H1 (cell line): ENCODE results near the gene NME7. TPM values are rescaled to one million over a fixed set of nuclear protein-coding genes. Genes with fewer than 3 reads are reported as not detected.

Source experiments
- CTCF ChIA-PET: fragments of 300-600 bp; sonication (Branson Sonifier 250); formaldehyde crosslinking; loops from one replicate; lab custom pipeline; 2021; ENCODE audit not compliant: partially characterized antibody; lab: Charles Lee
- POLR2A ChIA-PET: fragments of 300-600 bp; sonication (Branson Sonifier 250); formaldehyde crosslinking; loops from one replicate; lab custom pipeline; 2021; ENCODE audit warnings: inconsistent platforms; ENCODE audit not compliant: partially characterized antibody; lab: Charles Lee
- DNase-seq, 2 experiments: peaks; one replicate each; pipeline versions ENCODE4 v3.0.0 to v3.0.0-alpha.2; 2010 to 2022; ENCODE audit warnings: low spot score in 2 of 2, low read depth in 1 of 2, mixed read lengths in 1 of 2
- FAIRE-seq: peaks from 2 replicates; lab custom pipeline; 2011; peaks lifted over from hg19 to GRCh38; lab: Jason Lieb, UNC
- H2AFZ ChIP-seq: 2 replicates; pipeline ENCODE4 v1.8.1; 2012; ENCODE audit warnings: low read length, inconsistent platforms
- H2AK5ac ChIP-seq: 2 replicates; pipeline ENCODE4 v1.6.1; 2013; ENCODE audit warnings: low read depth, low read length
- H2BK120ac ChIP-seq: replicated peaks from 2 replicates; pipeline ENCODE3; 2013; ENCODE audit warnings: low read depth, low read length, inconsistent platforms
- H2BK12ac ChIP-seq: 2 replicates; pipeline ENCODE4 v1.6.1; 2013; ENCODE audit warnings: low read depth, low read length
- H2BK15ac ChIP-seq: 2 replicates; pipeline ENCODE4 v1.6.1; 2013; ENCODE audit warnings: low read length
- H2BK20ac ChIP-seq: 2 replicates; pipeline ENCODE4 v1.6.1; 2013; ENCODE audit warnings: low read length
- H2BK5ac ChIP-seq: 2 replicates; pipeline ENCODE4 v1.6.1; 2013; ENCODE audit warnings: low read depth, low read length
- H3K14ac ChIP-seq: 2 replicates; pipeline ENCODE4 v1.6.1; 2013; ENCODE audit warnings: inconsistent platforms; ENCODE audit not compliant: insufficient read length
- H3K18ac ChIP-seq: 2 replicates; pipeline ENCODE4 v1.6.1; 2013; ENCODE audit warnings: low read length; ENCODE audit errors: extremely low read depth
- H3K23ac ChIP-seq: 2 replicates; pipeline ENCODE4 v1.6.1; 2013; ENCODE audit warnings: inconsistent platforms; ENCODE audit not compliant: insufficient read length
- H3K23me2 ChIP-seq: 2 replicates; pipeline ENCODE4 v1.6.1; 2013; ENCODE audit warnings: low read depth, low read length
- H3K27ac ChIP-seq: 2 replicates; pipeline ENCODE4 v1.6.1; 2011; ENCODE audit warnings: low read depth, low read length, inconsistent platforms
- H3K27me3 ChIP-seq, 4 experiments: replicated peaks in 1 of 4; 1 replicate in 1 of 4; 2 replicates in 3 of 4; pipeline versions ENCODE4 v1.6.1 to v1.8.1; 2011 to 2013; ENCODE audit warnings: low read length in 3 of 4, mild to moderate bottlenecking in 3 of 4, inconsistent platforms in 2 of 4, mixed read lengths in 2 of 4, moderate library complexity in 1 of 4; ENCODE audit not compliant: control insufficient read depth in 3 of 4, insufficient read depth in 3 of 4; ENCODE audit errors: extremely low read depth in 1 of 4
- H3K36me3 ChIP-seq, 4 experiments: 2 replicates each; pipeline versions ENCODE4 v1.6.1 to v1.8.1; 2011 to 2013; ENCODE audit warnings: mild to moderate bottlenecking in 4 of 4, low read length in 3 of 4, moderate library complexity in 2 of 4, control low read depth in 1 of 4, inconsistent platforms in 1 of 4; ENCODE audit not compliant: insufficient read depth in 4 of 4, control insufficient read depth in 2 of 4
- H3K4ac ChIP-seq: replicated peaks from 2 replicates; pipeline ENCODE3; 2013; ENCODE audit warnings: low read length, low read depth, mixed read lengths, inconsistent platforms; ENCODE audit not compliant: insufficient read length
- H3K4me1 ChIP-seq, 4 experiments: replicated peaks in 1 of 4; 1 replicate in 1 of 4; 2 replicates in 3 of 4; pipeline versions ENCODE4 v1.6.1 to v1.8.1; 2011 to 2013; ENCODE audit warnings: low read length in 3 of 4, inconsistent platforms in 2 of 4, mixed read lengths in 1 of 4; ENCODE audit not compliant: insufficient read depth in 4 of 4, control insufficient read depth in 3 of 4
- H3K4me2 ChIP-seq, 2 experiments: 2 replicates each; pipeline versions ENCODE4 v1.6.1 to v1.8.1; 2011 to 2013; ENCODE audit warnings: low read depth in 2 of 2, low read length in 2 of 2, control low read depth in 1 of 2, inconsistent platforms in 1 of 2, mild to moderate bottlenecking in 1 of 2; ENCODE audit not compliant: insufficient read depth in 1 of 2
- H3K4me3 ChIP-seq, 4 experiments: fragments of 200-600, 300-600 bp in 1 of 4; sonication (generic), shearing (Covaris generic), sonication (Bioruptor Twin) in 1 of 4; 2 replicates each; pipeline versions ENCODE4 v1.5.1 to v1.8.1; 2011 to 2016; ENCODE audit warnings: low read length in 4 of 4, low read depth in 3 of 4, control low read depth in 2 of 4, inconsistent platforms in 2 of 4, mild to moderate bottlenecking in 2 of 4, mixed read lengths in 1 of 4, moderate library complexity in 1 of 4; ENCODE audit not compliant: insufficient read depth in 2 of 4; ENCODE audit errors: extremely low read depth in 1 of 4
- H3K56ac ChIP-seq: replicated peaks from 2 replicates; pipeline ENCODE3; 2013; ENCODE audit warnings: low read depth, mild to moderate bottlenecking, mixed read lengths, low read length, inconsistent platforms; ENCODE audit not compliant: insufficient read length
- H3K79me1 ChIP-seq: 2 replicates; pipeline ENCODE4 v1.6.1; 2013; ENCODE audit warnings: low read depth, low read length, control low read depth
- H3K79me2 ChIP-seq, 2 experiments: 2 replicates each; pipeline versions ENCODE4 v1.6.1 to v1.8.1; 2012 to 2013; ENCODE audit warnings: low read length in 2 of 2, mild to moderate bottlenecking in 2 of 2, inconsistent platforms in 1 of 2; ENCODE audit not compliant: insufficient read depth in 2 of 2, control insufficient read depth in 1 of 2
- H3K9ac ChIP-seq, 4 experiments: replicated peaks in 1 of 4; 1 replicate in 1 of 4; 2 replicates in 3 of 4; pipeline versions ENCODE4 v1.6.1 to v1.8.1; 2011 to 2013; ENCODE audit warnings: low read depth in 3 of 4, low read length in 3 of 4, control low read depth in 2 of 4, mild to moderate bottlenecking in 2 of 4, moderate library complexity in 2 of 4, inconsistent platforms in 1 of 4; ENCODE audit errors: extremely low read depth in 1 of 4
- H3K9me3 ChIP-seq, 2 experiments: 2 replicates each; pipeline versions ENCODE4 v1.6.1 to v1.8.1; 2012 to 2013; ENCODE audit warnings: mild to moderate bottlenecking in 2 of 2, moderate library complexity in 2 of 2, control low read depth in 1 of 2, inconsistent platforms in 1 of 2, low read depth in 1 of 2, low read length in 1 of 2, mixed read lengths in 1 of 2; ENCODE audit not compliant: insufficient read depth in 2 of 2
- H4K20me1 ChIP-seq, 2 experiments: replicated peaks in 1 of 2; 2 replicates each; pipeline versions ENCODE3 to v1.8.1; 2011 to 2013; ENCODE audit warnings: inconsistent platforms in 2 of 2, low read length in 2 of 2, mild to moderate bottlenecking in 1 of 2; ENCODE audit not compliant: insufficient read depth in 2 of 2, control insufficient read depth in 1 of 2
- H4K5ac ChIP-seq: 2 replicates; pipeline ENCODE4 v1.6.1; 2013; ENCODE audit warnings: low read length, low read depth, mixed read lengths, inconsistent platforms; ENCODE audit not compliant: insufficient read length
- H4K8ac ChIP-seq: 2 replicates; pipeline ENCODE4 v1.8.0; 2013; ENCODE audit warnings: mild to moderate bottlenecking, moderate library complexity, low read length, inconsistent platforms; ENCODE audit not compliant: insufficient read depth; ENCODE audit errors: extremely low read depth
- H4K91ac ChIP-seq: replicated peaks from 2 replicates; pipeline ENCODE3; 2013; ENCODE audit warnings: low read length, mixed read lengths, inconsistent platforms; ENCODE audit not compliant: insufficient read length
- CBX8 ChIP-seq: fragments of 300-800, 300-1000 bp; sonication (generic); IDR thresholded peaks from 2 replicates; pipeline ENCODE4 v1.7.1; 2016; ENCODE audit warnings: low read depth, low read length, borderline replicate concordance
- CHD2 ChIP-seq: IDR thresholded peaks from 2 replicates; pipeline ENCODE4 v1.6.1; 2012; ENCODE audit warnings: low read length, improper control_type of control experiment
- EGR1 ChIP-seq: IDR thresholded peaks from 2 replicates; pipeline ENCODE4 v1.6.1; 2011; ENCODE audit warnings: low read depth, low read length, borderline replicate concordance
- POLR2A ChIP-seq, 2 experiments: IDR thresholded peaks; 1 replicate in 1 of 2; 2 replicates in 1 of 2; pipeline ENCODE4 v1.6.1; 2011; ENCODE audit warnings: low read depth in 2 of 2, low read length in 2 of 2, mild to moderate bottlenecking in 2 of 2; ENCODE audit errors: control extremely low read depth in 1 of 2
- RAD21 ChIP-seq, 2 experiments: IDR thresholded peaks in 1 of 2; conservative IDR thresholded peaks in 1 of 2; 2 replicates each; pipeline ENCODE4 v1.6.1; 2011; ENCODE audit warnings: low read depth in 2 of 2, low read length in 2 of 2, improper control_type of control experiment in 1 of 2, inconsistent platforms in 1 of 2, mild to moderate bottlenecking in 1 of 2, moderate library complexity in 1 of 2
- RNF2 ChIP-seq: fragments of 200-900, 300-1000 bp; sonication (generic); IDR thresholded peaks from 2 replicates; pipeline ENCODE4 v1.7.1; 2016; ENCODE audit warnings: borderline replicate concordance, low read depth, mild to moderate bottlenecking, antibody characterized with exemption, low read length; ENCODE audit not compliant: poor library complexity, severe bottlenecking; ENCODE audit errors: missing control alignments
- SIN3A ChIP-seq, 2 experiments: IDR thresholded peaks in 1 of 2; conservative IDR thresholded peaks in 1 of 2; 2 replicates each; pipeline ENCODE4 v1.6.1; 2011 to 2012; ENCODE audit warnings: low read length in 2 of 2, improper control_type of control experiment in 1 of 2, low read depth in 1 of 2, mild to moderate bottlenecking in 1 of 2
- SIRT6 ChIP-seq: IDR thresholded peaks from one replicate; pipeline ENCODE4 v1.7.1; 2012; ENCODE audit warnings: low read length, inconsistent platforms
- TEAD4 ChIP-seq: IDR thresholded peaks from 2 replicates; pipeline ENCODE4 v1.6.1; 2012; ENCODE audit warnings: low read depth, low read length, inconsistent platforms, mixed read lengths
- WGBS, 2 experiments: shearing (Covaris generic) in 1 of 2; methylation state at CpG; one replicate each; pipeline versions ENCODE4 v1.1.6 to v1.1.7; 2013 to 2015; ENCODE audit warnings: low lambda C conversion rate in 2 of 2, mixed read lengths in 2 of 2, inconsistent platforms in 1 of 2, low coverage in 1 of 2, missing lambda C conversion rate in 1 of 2; ENCODE audit not compliant: insufficient replicate concordance in 2 of 2, insufficient coverage in 1 of 2, insufficient read length in 1 of 2; ENCODE audit errors: extremely low coverage in 1 of 2, missing lambda C conversion rate in 1 of 2; 5-methylcytosine and 5-hydroxymethylcytosine counted together
- polyA plus RNA-seq, 7 experiments: library from polyadenylated mRNA; depleted of rRNA in 3 of 7; stranded (reverse) in 5 of 7; unstranded in 2 of 7; fragments of >200 nt in 5 of 7; fragments of 200-250 nt in 2 of 7; gene quantifications; 1 replicate in 5 of 7; 2 replicates in 1 of 7; 4 replicates in 1 of 7; pipeline versions ENCODE4 v1.2.1 to v1.2.3, GENCODE V29; 2011 to 2013; ENCODE audit warnings: missing spikeins in 2 of 7, mixed read lengths in 2 of 7
- total RNA-seq: library from RNA; stranded (reverse); fragmentation: NEBNext Ultra II Directional; extraction: Animal tissue kit (Norgen Biotek cat#: 25700); gene quantifications from 2 replicates; pipeline ENCODE4 v1.2.1, GENCODE V29; 2021
- TF ChIP-seq, protein P1 (sequence below), 3 experiments: IDR thresholded peaks; 1 replicate in 2 of 3; 2 replicates in 1 of 3; pipeline versions ENCODE4 v1.5.1 to v1.6.1; 2011; ENCODE audit warnings: low read length in 3 of 3, mild to moderate bottlenecking in 3 of 3, inconsistent platforms in 2 of 3, low read depth in 1 of 3, moderate library complexity in 1 of 3; ENCODE audit not compliant: insufficient read depth in 1 of 3; ENCODE audit errors: control extremely low read depth in 1 of 3

NME7 gene
- total and polyA plus RNA-seq, 2 of the 8 experiments (the other 6 are each of a cell fraction or from before 2014, with no cell fraction given), result 11.6 to 28.5 TPM

- no peak overlapping the region for H2BK120ac ChIP-seq
- H3K27me3 ChIP-seq, result no peaks in the 10 kb centered on the region
- no peaks in the 10 kb centered on the region for H4K20me1 ChIP-seq
- H3K36me3 ChIP-seq, result no peaks in the 10 kb centered on the region
- H2AK5ac ChIP-seq, result no peak overlapping the region
- no peak overlapping the region for H2BK12ac ChIP-seq
- H2BK15ac ChIP-seq, result no peak overlapping the region
- H3K4ac ChIP-seq, result no peak overlapping the region
- H2AFZ ChIP-seq, result no peak overlapping the region
- H3K79me1 ChIP-seq, result no peaks in the 10 kb centered on the region
- no peaks in the 10 kb centered on the region for H3K9me3 ChIP-seq
- 92% methylated on average over 7 of the region's 7 CpGs; no CpG with 5 or more reads in 1 of the 2 experiments for whole genome bisulfite sequencing, 2 experiments
- H3K56ac ChIP-seq, result no peak overlapping the region
- no peaks in the 10 kb centered on the region for H3K23me2 ChIP-seq
- H4K5ac ChIP-seq, result no peak overlapping the region
- H3K4me3 ChIP-seq, result no peak overlapping the region
- no peak overlapping the region for H3K23ac ChIP-seq
- POLR2A ChIA-PET, result no interaction called here
- no peaks in the 10 kb centered on the region for H3K79me2 ChIP-seq
- DNase-seq (no peak), FAIRE-seq (no peak)
- no peak overlapping the region for H3K9ac ChIP-seq
- no peak overlapping the region for H2BK5ac ChIP-seq
- no peak overlapping the region for H4K8ac ChIP-seq
- no peak overlapping the region for H3K27ac ChIP-seq
- no peaks in the 10 kb centered on the region for H3K4me1 ChIP-seq
- no peak overlapping the region for H3K18ac ChIP-seq
- H3K14ac ChIP-seq, result no peak overlapping the region
- no peak overlapping the region for H4K91ac ChIP-seq
- CTCF ChIA-PET, result interaction anchor here (1.1 kb wide), 1 partner anchor 541 kb away, joined by 3 read pairs; no protein-coding TSS in a partner anchor
- no peak overlapping the region for H2BK20ac ChIP-seq
- no peak overlapping the region for H3K4me2 ChIP-seq
- TF ChIP-seq EGR1, result no peak
- no peak for TF ChIP-seq SIN3A (conservative IDR thresholded peaks at IDR 0.05 in 1 of 2, IDR thresholded peaks at IDR 0.05 in 1 of 2; ENCODE audit: low read depth in 1 of 2, low read length in 2 of 2)
- no peak for TF ChIP-seq CHD2
- no peak for TF ChIP-seq CBX8
- no peak for TF ChIP-seq TEAD4
- TF ChIP-seq POLR2A (IDR thresholded peaks at IDR 0.05; ENCODE audit: control extremely low read depth in 1 of 2, low read depth in 2 of 2, low read length in 2 of 2), result no peak
- TF ChIP-seq, protein P1, sequence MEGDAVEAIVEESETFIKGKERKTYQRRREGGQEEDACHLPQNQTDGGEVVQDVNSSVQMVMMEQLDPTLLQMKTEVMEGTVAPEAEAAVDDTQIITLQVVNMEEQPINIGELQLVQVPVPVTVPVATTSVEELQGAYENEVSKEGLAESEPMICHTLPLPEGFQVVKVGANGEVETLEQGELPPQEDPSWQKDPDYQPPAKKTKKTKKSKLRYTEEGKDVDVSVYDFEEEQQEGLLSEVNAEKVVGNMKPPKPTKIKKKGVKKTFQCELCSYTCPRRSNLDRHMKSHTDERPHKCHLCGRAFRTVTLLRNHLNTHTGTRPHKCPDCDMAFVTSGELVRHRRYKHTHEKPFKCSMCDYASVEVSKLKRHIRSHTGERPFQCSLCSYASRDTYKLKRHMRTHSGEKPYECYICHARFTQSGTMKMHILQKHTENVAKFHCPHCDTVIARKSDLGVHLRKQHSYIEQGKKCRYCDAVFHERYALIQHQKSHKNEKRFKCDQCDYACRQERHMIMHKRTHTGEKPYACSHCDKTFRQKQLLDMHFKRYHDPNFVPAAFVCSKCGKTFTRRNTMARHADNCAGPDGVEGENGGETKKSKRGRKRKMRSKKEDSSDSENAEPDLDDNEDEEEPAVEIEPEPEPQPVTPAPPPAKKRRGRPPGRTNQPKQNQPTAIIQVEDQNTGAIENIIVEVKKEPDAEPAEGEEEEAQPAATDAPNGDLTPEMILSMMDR (IDR thresholded peaks at IDR 0.05; ENCODE audit: control extremely low read depth in 1 of 3, insufficient read depth in 1 of 3, low read depth in 1 of 3, low read length in 3 of 3), result no peak
- TF ChIP-seq SIRT6, result no peak
- TF ChIP-seq RNF2, result no peak
- TF ChIP-seq RAD21 (IDR thresholded peaks at IDR 0.05 in 1 of 2, conservative IDR thresholded peaks at IDR 0.05 in 1 of 2; ENCODE audit: low read depth in 2 of 2, low read length in 2 of 2), result no peak
These were observed 222.5 kb downstream of the NME7 start for GRCh38 chr1:169144941-169145626.
